ENCODE data around the gene AP1G2.

AP1G2 gene

GRCh38 chr14:23559926-23560520 is 7.6 kb downstream of the AP1G2 start:
- no peak for TF ChIP-seq CTCF (IDR thresholded peaks at IDR 0.05; ENCODE audit: poor library complexity, severe bottlenecking)
- peaks cover 66% of the 10 kb centered on the region for H3K36me3 ChIP-seq (ENCODE audit: low read depth)
- no peaks in the 10 kb centered on the region for H3K9me3 ChIP-seq (ENCODE audit: severe bottlenecking)
- no peaks in the 10 kb centered on the region for H3K4me1 ChIP-seq (ENCODE audit: insufficient read depth, poor library complexity, severe bottlenecking)
- DNase-seq (ENCODE audit: low spot score): no peak
- H3K4me3 ChIP-seq (ENCODE audit: severe bottlenecking): no peak overlapping the region
- H3K27ac ChIP-seq (ENCODE audit: poor library complexity, severe bottlenecking): no peak overlapping the region
- no peak for ATAC-seq (ENCODE audit: low read depth)
- no peaks in the 10 kb centered on the region for H3K27me3 ChIP-seq (ENCODE audit: insufficient read depth, poor library complexity, severe bottlenecking)

GRCh38 chr14:23559010-23559925 is 8.3 kb downstream of the AP1G2 start:
- ATAC-seq (ENCODE audit: low read depth): no peak

GRCh38 chr14:23558346-23559009 is 9.1 kb downstream of the AP1G2 start:
- ATAC-seq (ENCODE audit: low read depth) (no peak), DNase-seq (ENCODE audit: low spot score) (no peak)
- no peak for TF ChIP-seq CTCF (IDR thresholded peaks at IDR 0.05; ENCODE audit: poor library complexity, severe bottlenecking)
- Histone ChIP-seq H3K4me1 (ENCODE audit: insufficient read depth, poor library complexity, severe bottlenecking) (no peaks in the 10 kb centered on the region), H3K4me3 (ENCODE audit: severe bottlenecking) (no peak overlapping the region), H3K27me3 (ENCODE audit: insufficient read depth, poor library complexity, severe bottlenecking) (no peaks in the 10 kb centered on the region), H3K9me3 (ENCODE audit: severe bottlenecking) (no peaks in the 10 kb centered on the region), H3K27ac (ENCODE audit: poor library complexity, severe bottlenecking) (no peak overlapping the region), H3K36me3 (ENCODE audit: low read depth) (peaks cover 50% of the 10 kb centered on the region)

More at GRCh38 chr14:23559010-23559925, 8.3 kb downstream of the AP1G2 start:
- no peak overlapping the region for H3K4me3 ChIP-seq (ENCODE audit: severe bottlenecking)
- H3K27me3 ChIP-seq (ENCODE audit: insufficient read depth, poor library complexity, severe bottlenecking): no peaks in the 10 kb centered on the region
- DNase-seq (ENCODE audit: low spot score): no peak
- H3K9me3 ChIP-seq (ENCODE audit: severe bottlenecking): no peaks in the 10 kb centered on the region
- TF ChIP-seq CTCF (IDR thresholded peaks at IDR 0.05; ENCODE audit: poor library complexity, severe bottlenecking): peak; percentile 97
- H3K4me1 ChIP-seq (ENCODE audit: insufficient read depth, poor library complexity, severe bottlenecking): no peaks in the 10 kb centered on the region
- H3K36me3 ChIP-seq (ENCODE audit: low read depth): peaks cover 58% of the 10 kb centered on the region
- H3K27ac ChIP-seq (ENCODE audit: poor library complexity, severe bottlenecking): no peak overlapping the region

GRCh38 chr14:23557946-23558345 is 9.6 kb downstream of the AP1G2 start:
- no peaks in the 10 kb centered on the region for H3K9me3 ChIP-seq (ENCODE audit: severe bottlenecking)
- ATAC-seq (ENCODE audit: low read depth) (no peak), DNase-seq (ENCODE audit: low spot score) (no peak)
- no peaks in the 10 kb centered on the region for H3K4me1 ChIP-seq (ENCODE audit: insufficient read depth, poor library complexity, severe bottlenecking)
- no peak overlapping the region for H3K4me3 ChIP-seq (ENCODE audit: severe bottlenecking)
- H3K27me3 ChIP-seq (ENCODE audit: insufficient read depth, poor library complexity, severe bottlenecking): no peaks in the 10 kb centered on the region
- peaks cover 45% of the 10 kb centered on the region for H3K36me3 ChIP-seq (ENCODE audit: low read depth)
- H3K27ac ChIP-seq (ENCODE audit: poor library complexity, severe bottlenecking): peak overlapping the region; percentile 41
- TF ChIP-seq CTCF (IDR thresholded peaks at IDR 0.05; ENCODE audit: poor library complexity, severe bottlenecking): no peak
